HG03095 (cell line): ENCODE data around the gene UTP4.

Experiments
- ATAC-seq: cut with Tn5 transposase; IDR thresholded peaks from one replicate; pipeline ENCODE4 v1.9.1; 2021; ENCODE audit warnings: moderate library complexity; ENCODE audit not compliant: unreplicated experiment

Gene UTP4

DNA sequence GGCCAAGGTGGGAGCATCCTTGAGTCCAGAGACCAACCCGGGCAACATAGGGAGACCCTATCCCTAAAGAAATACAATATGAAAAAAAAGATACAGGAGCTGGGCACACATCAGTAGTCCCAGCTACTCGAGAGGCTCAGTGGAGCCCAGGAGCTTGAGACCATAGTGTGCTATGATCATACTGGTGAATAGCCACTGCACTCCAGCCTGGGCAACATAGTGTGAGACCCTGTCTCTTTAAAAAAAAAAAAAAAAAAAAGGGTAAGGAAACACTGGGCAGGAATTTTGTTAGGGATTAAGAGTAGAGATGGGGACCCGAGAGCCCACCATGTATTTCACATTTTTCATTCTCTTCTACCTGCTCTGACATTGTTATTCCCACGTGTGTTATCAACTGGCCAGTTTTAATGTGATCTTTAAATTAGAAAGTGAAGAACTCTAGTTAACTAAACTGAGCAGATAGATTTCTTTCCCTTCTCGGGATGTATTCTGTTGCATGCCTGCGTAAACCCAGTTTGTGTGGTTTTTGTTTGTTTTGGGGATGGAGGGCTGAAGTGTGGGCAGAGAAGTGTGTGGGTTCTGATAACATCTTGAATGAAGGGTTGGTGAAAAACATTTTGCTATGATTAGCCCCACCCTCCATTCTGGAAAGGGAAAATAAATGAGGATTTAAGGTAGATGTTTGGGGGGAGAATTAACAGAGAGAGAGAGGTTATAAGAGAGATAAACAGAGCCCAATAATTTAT lies 37.3 kb downstream of the UTP4 start:
- no peak for ATAC-seq

DNA sequence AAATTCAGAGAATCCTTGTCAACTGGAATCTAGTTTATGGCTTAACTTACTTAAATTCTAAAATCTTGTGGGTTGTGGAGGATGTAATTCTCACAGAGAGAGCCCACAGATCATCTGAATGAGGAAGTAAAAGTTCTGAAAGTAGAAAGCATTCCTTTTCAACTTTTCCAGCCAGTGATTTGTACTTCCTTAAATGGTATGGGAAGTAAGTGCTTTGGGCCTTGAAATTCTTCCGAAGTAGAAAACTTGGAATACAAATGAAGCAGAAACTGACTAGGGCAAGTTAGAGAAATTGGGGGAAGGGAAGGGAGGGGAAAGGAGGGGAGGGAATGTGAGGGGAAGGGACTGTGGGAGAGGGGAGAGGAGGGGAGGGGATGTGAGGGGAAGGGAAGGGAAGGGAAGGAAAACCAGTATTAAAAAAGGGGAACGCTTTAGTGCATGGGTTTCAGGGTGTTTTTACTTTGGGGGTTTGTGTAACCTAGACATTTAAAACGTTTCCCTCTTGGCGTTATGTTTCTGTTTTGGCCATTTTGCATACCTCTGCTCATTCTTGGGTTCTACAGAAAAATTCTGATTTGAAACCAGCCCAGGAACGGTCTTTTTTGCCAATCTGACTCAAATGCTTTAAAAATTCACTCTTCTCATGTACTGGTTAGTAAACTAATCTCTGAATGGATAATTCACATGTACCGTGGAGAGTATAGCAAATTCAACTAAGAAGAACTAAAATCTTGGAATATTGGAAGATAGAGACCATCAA lies 39.1 kb downstream of the UTP4 start:
- no peak for ATAC-seq

DNA sequence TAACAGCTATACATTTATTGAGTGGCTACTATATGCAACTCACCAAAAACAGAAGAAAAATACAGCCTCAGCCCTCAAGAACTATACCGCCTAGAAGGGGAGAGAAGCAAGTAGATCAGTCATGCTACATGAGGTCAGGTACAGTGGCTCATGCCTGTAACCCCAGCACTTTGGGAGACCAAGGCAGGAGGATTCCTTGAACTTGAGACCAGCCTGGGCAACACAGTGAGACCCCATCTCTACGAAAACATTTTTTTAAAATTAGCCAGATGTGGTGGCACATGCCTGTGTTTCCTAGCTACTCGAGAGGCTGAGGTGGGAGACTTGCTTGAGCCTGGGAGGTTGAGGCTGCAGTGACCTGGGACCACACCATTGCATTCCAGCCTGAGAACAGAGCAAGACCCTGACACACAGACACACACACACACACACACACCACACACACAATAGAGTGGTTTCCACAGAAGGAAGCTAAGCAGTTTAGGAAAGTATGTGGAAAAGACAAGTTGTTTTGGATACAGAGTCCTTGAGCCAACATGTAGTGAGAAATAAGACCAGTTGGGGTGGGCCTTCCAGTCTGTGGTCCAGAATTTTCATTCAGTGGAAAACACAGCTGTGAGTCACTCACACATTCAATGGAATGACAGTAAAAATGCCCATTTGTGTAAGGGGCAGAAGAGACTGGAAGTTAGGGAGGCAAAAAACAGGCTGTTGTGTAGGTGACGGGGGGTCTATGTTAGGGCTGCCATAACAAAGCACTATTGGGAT lies 43.8 kb downstream of the UTP4 start:
- no peak for ATAC-seq

DNA sequence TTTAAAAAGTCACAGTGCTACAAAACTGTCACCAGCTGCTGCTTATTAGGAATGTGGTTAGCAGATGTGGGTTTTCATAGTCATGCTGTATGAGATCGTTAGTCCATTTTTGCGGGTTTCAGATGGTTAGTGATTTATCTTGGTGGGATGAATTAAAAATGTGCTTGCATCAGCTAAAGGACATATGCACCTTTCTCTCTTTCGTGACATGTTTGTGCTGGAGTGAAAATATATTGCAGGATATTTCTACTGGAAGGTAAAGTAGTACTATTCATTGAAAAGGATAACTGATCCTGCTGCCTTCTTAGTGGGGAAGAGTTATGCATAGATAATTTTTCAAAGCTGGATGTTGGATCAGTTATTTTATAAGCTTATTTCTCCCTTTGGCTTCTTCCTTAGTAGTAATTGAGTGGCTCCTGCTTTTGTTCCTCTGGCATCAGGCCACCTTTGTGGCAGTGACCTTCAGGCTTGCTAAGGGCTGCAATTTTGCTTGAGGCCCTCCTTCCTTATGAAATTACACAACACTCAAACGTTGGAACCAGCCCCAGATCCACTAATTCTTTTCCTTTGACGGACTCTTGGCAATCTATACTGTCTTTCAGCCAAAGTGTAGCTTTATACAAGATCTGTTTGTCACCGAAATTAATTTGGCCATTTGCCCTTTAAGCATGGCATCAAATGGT lies 47.0 kb downstream of the UTP4 start:
- no peak for ATAC-seq

DNA sequence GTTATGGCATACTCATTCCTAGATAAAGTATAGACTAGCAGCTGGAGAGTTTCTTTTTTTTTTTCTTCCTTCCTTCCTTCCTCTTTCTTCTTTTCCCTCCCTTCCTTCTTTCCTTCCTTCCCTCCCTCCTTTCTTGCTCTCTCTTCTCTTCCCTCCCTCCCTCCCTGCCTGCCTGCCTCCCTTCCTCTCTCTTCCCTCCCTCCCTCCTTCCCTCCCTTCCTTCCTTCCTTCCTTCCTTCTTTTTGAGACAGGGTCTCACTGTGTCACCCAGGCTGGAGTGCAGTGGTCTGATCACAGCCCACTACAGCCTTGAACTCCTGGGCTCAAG lies 47.5 kb downstream of the UTP4 start:
- no peak for ATAC-seq

DNA sequence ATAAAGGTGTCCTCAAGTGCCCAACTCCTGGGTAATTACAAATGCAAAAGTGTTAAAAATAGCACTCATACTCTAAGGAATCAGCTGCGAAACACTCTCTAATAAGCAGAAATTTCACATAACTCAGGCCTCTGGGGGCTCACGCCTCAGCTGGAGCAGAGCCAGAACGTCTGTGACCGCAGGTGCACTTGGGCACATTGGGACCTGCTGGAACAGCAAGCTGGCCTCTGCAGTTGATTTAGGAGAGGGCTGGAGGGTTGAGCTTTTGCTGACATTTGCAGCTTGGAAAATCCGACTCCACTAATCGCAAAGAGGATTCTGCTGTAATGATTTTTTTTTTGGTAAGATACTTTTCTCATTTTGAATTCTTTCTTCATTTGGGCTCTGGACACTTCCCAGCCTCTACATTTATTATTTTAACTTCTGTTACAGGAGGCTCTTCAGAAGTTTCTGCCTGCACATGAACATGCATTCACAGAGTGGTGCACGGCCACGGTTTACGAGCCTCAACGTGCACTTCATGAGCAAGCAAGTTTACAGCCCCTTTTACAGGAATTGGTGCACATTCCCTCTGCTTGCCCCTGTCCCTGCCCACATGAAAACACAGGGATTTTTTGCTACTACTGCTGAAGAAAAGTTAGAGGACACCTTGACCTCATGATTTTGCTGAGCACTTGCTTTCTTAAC lies 50.4 kb downstream of the UTP4 start:
- no peak for ATAC-seq

DNA sequence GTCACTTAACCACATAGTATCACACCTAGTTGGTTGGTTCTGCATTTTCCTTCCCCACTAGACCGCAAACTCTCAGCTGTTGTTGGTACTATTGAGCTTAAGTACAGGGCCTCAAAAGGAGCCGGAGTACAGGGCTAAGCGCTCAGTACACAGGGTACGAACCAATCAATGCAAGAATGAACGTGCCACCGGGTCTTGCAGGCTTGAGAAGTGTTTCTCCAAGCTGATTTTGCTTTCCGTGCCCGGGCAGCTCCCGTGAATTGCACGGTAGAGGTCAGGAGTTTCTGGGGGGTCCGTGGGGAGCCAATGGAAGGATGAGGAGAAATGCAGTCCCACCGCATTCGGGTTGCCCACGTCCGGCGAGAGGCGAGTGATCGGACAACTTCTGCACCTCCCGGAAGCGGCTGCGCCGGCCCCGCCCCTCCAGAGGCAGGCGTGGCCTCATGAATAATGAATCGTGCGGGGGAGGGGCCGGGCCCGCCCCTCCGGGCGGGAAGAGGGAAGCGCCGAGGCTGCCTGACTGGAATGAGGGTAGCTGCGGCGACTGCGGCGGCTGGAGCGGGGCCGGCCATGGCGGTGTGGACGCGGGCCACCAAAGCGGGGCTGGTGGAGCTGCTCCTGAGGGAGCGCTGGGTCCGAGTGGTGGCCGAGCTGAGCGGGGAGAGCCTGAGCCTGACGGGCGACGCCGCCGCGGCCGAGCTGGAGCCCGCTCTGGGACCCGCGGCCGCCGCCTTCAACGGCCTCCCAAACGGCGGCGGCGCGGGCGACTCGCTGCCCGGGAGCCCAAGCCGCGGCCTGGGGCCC lies 54.4 kb downstream of the UTP4 start, which contains the start of gene SNTB2:
Gene SNTB2, plus strand, starts transcription at position 523 of the 804 bp plus-strand sequence. Its CDS starts 3 bp downstream, at position 526.
- ATAC-seq: peak; percentile 72

DNA sequence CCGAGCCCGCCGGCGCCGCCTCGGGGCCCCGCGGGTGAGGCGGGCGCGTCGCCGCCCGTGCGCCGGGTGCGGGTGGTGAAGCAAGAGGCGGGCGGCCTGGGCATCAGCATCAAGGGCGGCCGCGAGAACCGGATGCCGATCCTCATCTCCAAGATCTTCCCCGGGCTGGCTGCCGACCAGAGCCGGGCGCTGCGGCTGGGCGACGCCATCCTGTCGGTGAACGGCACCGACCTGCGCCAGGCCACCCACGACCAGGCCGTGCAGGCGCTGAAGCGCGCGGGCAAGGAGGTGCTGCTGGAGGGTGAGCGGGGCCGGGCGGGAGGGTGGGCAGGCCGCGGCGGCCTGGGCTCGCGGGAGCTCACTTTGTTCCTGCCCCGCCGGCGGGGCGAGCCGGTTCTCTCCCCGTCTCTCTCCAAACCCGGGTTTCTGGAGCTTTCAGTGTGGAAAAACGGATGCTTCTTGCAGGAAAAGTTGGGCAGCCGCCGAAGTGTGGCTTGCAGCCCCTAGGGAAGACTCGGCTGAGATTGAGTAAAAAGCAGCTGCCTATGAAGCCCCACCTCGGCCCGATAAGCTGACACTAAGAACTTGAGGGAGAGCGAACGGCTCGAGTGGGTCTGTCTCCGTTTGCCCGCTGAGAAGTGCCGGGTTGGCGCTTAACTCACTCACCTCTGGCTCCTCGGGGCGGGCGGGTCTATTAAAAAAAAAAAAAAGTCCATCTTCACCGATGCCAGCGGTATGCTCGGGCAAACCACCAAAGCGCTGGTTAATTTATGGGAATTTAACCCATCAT lies 55.2 kb downstream of the UTP4 start:
- ATAC-seq: peak; percentile 31

DNA sequence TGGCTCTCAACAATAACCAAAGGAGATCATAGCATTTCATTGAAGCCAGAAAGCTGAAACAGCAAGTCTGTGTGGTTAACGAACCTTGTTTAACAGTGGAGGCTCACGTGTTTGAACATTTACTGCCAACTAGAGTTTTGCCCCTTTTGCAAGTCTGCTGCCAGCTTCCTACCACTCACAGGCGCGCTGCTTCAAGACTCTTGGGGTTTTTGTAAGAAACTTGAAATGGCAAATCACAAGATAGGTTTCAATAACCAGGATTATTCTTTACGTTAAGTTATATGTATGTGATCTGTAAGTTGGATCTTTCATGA lies 55.7 kb downstream of the UTP4 start:
- ATAC-seq: no peak

DNA sequence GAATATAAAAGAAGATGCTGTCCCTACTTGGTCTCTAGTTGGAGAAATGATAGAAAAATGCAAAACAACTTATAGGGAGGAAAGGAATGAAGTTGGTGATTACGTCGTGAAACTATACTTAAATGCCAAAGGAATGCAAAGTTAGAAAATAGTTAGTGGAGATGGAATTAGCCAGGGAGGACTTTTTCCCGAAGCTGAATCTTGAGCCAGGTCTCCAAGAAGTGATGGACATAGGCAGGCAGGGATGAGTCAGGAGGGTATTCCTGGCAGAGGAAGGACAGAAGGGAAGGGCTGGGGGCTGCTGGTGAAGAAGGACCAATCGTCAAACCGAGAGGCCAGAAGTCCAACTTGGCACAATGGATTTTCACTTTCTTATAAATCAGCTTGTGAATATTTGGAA lies 56.3 kb downstream of the UTP4 start:
- no peak for ATAC-seq

DNA sequence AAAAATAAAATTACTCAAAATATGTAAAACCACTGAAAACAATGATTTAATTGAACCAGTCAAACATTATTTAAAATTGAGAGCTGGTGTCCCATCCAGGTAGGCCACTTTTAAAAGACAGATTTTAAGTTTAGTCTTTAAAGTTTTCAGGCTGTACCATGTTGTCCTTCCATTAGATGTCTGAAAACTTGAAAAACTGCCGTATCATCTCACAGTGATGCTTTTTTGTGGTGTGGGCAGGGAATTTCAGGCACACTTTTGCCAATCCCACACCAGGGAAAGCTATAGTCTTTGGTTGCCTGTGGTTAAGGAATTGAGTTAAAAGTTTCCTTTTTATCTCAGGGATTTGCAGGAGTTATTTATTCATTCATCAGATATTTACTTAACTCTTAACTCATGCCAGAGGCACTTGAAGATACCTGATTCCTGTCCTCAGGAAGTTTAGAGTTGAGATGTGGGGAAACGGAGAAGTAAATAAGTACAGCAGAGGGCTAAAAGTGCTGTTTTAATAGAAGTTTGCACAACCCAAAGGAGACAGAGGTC lies 57.7 kb downstream of the UTP4 start:
- no peak for ATAC-seq

DNA sequence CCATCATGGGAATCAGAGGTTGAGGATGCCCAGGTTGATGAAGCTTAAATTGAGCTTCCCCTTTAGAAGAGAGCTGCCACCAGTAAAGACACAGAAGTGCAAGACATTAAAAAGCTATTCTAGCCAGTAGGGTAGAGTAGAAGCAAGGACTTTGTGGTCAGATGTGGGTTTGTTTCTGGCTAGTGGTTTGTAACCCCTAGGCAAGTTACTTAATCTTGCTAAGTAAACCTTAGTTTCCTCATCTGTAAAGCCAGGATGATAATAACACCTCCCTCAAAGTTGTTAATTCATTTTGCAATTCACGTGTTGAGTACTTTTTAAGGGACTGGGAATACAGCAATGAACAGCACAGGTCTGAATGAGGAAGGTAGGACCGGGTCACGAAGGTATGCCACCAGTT lies 58.1 kb downstream of the UTP4 start:
- no peak for ATAC-seq

DNA sequence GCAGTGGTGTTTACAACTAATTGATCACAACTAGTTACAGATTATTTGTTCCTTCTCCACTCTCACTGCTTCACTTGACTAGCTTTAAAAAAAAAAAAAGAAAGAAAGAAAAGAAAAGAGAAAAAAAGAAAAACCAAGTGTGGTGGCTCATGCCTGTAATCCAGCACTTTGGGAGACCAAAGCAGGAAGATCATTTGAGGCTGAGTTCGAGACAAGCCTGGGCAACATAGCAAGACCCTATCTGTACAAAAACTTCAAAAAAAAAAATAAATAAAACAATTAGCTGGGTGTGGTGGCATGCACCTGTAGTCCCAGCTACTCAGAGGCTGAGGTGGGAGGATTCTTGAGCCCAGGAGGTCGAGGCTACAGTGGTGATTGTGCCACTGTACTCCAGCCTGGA lies 58.7 kb downstream of the UTP4 start:
- no peak for ATAC-seq

DNA sequence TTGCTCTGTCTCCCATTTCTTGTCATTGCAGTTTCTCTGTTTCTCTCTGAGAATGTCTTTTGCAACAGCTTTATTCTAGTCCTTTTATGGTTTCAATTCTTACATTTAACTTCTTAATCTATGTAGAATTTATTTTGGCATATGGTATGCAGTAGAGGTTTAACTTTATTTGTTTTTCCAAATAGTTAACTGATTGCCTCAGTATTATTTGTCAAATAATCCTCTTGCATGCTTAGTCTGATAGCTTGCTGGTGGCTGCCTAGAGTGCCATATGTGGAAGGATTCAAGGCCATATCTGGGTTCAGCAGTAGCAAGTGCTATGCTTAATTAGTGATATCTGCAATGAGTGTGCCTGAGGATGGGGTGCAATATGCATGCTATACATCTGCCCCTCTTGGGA lies 61.4 kb downstream of the UTP4 start:
- ATAC-seq: no peak

DNA sequence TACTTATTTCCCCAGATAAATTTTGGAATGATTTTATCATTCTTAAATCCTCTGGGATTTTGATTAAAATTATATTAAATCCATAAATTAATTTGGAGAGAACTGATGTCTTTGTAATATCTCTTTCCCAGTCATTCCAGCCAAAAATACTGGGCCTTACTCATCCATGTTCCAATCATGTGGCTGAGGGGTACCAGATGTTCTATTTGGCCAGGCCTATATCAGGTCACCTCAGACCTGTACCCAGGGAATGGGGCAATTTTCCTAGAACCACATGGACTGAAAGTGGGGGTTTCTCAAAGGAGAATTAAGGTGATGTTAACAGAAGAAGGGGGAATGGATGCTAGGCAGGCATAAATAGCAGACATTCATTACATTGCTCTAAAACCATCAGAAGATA lies 62.0 kb downstream of the UTP4 start:
- ATAC-seq: no peak

DNA sequence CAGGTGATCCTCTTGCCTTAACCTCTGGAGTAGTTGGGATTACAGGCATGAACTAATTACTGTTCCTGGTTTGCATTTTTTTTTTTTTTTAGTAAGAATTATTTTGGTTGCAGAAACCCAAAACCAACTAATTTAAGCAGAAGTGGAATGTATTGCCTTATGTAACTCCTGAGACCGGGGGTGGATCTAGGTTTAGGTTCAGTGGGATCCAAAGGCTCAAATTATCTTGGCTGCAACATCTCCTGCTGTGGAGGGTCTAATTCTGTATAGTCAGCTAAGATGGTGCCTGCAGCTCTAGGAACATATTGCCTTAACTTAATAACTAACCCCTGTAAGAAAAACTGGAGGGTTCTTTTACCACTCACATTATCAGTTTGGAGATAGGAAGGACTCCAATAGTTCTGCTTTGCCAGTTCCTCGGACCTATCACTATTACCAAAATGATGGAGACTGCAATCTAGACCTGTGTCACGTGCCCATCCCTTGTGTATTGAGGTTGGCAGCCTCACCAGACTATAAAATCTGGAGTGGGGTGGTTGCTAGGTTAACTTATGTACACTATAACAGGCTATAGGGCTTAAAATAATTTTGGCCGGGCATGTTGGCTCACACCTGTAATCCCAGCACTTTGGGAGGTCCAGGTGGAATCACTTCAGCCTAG lies 63.0 kb downstream of the UTP4 start:
- no peak for ATAC-seq

DNA sequence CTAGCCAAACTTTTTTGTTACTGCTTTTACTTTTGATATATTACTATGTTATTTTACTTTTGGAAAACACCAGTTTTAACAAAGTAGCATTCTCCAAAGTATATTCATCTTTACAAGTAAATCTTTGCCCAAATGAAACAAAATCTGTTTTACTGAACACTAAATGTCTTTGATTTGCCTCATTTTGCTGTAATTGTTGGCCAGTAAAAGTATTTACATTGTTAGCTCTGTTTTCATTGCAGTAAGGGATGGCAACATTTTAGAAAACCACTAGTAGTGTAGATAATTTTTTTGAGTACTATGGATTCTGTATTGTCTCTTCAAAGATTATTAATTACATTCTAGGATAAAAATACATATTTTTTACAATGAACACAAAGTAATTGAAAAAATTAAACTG lies 65.1 kb downstream of the UTP4 start:
- no peak for ATAC-seq

DNA sequence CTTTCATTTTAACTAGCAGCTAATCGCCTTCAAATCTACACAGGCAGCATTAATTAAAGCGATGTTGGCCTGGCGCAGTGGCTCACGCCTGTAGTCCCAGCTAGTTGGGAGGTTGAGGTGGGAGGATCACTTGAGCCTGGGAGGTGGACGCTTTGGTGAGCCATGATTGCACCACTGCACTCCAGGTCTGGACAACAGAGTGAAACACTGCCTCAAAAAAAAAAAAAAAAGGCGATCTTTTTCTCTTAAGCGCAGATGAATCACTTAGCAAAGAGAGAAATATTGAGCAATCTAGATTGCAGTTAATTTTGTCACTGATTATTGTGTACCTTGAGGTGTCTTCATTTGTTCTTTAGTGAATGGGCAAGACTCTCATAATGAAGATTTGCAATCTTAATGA lies 66.9 kb downstream of the UTP4 start:
- ATAC-seq: no peak
